Left forelimb (tissue), 1 donor: ENCODE data around the gene SLC6A3.
"Not testable (repeated sequence)": the region's sequence is repeated elsewhere in the genome, so short reads cannot be mapped to it uniquely, and the experiment has no call there.

ENCODE experiments used
- DNase-seq: peaks from one replicate; pipeline ENCODE4 v3.0.0-alpha.2; 2018; ENCODE audit warnings: low spot score

The SLC6A3 gene

DNA sequence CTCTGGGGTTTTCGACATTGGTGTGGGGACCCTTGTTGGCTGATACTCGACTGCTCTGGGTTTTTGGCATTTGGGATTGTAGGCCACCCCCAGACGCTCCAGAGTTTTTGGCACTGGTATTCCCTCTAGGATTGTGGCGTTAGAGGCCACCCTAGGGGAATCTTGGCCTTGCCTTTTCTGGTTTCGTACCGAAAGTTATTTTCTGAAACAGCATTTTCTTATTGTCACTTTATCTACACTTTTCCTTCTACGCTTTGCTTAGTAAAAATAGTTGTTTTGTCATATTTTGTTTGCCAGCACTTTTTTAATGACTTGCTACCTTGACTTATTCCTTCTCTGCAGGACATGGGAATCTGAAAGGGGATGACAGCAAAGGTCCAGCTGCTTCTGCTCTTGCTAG is 75.2 kb downstream of the SLC6A3 start:
- DNase-seq, result no peak

DNA sequence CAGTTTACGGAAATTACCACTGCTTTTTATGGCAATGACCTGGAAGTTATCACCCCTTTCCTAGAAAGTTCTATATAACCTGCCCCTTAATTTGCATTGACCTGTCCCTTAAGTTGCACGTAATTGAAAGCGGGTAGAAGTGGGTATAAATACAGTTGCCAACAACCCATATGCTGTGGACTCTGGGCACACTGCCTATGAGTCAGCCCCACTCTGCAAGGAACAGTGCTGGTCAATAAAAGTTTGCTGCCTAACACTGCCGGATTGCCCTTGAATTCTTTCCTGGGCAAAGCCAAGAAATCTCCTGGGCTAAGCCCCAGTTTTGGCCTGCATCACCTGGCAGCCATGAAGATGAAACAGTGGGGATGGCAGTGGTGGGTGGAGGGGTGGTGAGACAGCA is 76.5 kb downstream of the SLC6A3 start:
- no peak for DNase-seq

DNA sequence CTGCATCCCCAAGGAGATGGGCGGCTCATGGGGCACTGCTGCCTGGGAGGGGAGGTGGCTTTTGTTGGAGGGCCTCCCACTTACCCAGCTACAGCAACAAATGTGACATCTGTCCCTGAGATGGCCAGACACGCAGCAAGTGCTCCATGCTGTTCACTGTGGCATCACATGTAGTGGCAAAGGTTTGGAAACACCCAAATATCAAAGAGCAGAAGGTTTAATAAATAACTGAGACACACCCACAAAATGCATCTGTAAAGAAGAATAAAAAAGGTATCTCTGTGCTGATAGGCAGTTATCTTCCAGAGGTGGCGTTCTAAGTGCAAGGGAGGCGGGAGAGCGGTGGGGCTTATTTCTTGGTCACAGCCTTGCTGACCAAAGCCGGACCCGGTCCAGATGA is 77.0 kb downstream of the SLC6A3 start:
- no peak for DNase-seq

DNA sequence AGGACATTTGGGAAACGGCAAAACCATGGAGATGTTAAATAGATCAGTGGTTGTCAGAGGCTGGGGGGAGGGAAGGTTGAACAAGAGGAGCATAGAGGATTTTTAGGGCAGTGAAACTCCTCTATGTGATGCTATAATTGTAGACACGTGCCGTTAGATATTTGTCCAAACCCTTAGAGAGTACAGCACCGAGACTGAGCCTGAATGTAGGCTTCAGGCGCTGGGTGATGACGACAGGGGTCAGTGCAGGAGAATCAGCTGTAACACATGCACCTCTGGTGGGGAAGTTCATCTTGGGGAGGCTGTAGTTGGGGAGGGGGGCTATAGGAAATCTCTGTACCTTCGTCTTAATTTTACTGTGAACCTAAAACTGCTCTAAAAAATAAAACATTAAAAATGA is 78.1 kb downstream of the SLC6A3 start:
- no peak for DNase-seq

DNA sequence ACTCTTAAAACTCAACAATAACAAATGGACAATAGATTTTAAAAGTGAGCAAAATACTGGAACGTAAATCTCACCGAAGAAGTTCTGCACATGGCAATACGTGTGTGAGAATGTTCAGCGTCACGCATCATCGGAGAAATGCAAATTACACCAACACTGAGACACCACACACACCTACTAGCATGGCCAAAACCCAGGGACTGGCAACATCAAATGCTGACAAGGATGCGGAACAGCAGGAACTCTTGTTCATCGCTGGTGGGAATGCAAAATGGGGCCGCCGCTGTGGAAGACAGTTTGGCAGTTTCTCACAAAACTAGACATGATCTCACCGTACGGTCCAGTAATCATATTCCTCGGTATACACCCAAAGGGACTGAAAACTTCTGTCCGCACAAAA is 78.7 kb downstream of the SLC6A3 start:
- no peak for DNase-seq

DNA sequence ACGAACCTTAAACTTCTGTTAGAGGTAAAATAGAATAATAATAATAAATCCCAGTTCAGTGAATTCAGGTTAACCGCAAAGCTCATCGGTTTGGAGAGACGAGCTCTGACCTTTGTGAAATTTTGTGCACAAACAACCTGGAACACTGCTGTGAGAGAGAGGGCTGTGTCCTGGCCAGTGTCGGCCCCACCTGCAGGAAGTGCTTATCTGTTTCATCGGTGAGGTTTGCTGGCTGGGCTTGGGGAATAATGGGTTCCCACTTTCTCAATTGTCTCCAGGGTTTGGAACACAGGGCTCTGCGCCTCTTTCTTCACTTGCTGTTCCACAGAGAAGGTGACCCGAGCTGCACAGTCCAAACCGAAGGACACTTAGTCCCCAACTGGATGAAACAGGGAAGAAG is 81.0 kb downstream of the SLC6A3 start:
- DNase-seq, result no peak

DNA sequence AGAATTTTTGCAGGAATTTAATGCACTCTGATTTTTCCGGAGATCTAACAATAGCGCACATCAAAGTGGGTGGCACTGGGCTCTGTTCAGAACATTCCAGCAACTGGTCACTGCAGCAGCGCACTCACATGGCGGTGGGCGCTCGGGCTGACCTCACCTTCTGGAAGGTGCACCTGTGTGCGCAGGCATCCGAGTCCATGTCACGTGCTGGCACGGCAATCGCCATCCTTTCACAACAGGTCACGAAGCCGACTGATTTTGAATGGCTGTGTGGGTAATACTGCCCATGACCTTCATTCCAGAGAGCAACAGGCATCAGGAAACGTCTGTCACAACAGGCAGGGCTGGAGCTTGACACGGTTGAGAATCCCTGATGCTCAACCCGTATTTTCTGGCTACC is 81.7 kb downstream of the SLC6A3 start:
- no peak for DNase-seq

DNA sequence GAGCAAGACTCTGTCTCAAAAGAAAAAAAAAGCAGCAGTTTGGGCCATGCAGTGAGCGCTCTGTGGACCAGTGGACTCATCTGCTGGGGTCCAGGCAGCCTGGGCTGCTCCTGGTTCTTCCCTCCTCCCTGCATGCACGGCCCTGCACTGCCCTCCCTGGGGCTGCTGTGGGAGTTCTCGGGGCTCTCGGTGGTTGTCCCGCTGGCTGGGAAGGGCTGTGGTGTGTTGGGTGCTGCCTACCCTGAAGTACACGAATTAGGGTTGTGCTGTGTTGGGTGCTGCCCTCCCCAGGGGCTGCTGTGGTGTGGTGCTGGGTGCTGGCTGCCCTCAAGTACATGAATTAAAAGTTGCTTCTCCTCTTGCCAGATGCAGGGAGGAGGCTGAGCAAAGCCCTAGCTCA is 82.1 kb downstream of the SLC6A3 start:
- DNase-seq, result no peak

DNA sequence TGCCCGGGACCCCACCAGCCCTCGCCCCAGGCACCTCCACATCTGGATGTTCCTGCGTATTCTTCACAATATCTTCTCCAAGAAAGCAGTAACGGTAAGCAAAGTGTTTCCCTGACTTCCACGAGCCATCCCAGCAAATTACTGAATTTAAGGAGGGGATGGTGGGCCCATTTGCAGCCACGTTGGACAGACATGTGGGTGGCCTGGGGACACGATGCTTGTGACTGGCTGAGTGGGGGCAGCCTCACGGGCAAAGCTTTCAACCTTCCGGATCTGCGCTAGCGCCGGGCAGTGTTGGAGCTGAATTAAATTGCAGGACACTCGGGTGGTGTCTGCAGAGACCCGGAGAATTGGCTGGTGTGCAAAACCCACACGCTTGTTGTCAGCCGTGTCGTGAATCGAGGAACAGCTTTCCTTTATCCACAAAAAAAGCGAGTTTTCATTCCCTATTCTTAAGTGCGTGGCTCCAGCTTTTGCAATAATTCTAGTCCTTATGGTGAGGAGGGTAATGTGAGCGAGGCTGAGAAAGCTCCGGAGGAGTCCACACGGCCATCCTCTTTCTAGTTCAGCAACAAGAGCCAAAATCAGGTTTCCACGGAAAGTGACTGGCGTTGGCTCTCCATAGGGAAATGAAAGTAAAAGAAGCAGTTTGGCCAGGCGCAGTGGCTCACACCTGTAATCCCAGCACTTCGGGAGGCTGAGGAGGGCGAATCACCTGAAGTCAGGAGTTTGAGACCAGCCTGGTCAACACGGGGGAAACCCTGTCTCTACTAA is 82.8 kb downstream of the SLC6A3 start:
- no peak for DNase-seq

DNA sequence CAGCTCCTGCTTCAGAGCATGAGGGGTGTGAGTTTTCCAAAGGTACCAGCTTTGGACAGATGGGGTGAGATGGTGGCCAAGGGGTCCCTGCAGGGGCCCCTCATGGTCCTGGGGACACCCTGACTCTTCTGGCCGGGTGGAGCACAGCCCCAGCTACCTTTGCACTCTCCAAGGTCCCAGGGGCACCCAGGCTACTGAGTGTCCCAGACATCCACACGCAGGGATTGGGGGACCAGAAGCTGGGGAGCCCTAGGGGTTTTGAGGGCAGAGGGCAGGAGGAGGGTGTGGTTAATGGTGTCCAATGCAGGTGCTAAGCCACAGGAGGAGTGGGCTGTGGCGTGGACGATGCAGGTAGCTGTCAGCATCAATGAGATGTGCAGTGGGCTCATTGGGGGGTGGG is 84.4 kb downstream of the SLC6A3 start:
- DNase-seq, result no peak

DNA sequence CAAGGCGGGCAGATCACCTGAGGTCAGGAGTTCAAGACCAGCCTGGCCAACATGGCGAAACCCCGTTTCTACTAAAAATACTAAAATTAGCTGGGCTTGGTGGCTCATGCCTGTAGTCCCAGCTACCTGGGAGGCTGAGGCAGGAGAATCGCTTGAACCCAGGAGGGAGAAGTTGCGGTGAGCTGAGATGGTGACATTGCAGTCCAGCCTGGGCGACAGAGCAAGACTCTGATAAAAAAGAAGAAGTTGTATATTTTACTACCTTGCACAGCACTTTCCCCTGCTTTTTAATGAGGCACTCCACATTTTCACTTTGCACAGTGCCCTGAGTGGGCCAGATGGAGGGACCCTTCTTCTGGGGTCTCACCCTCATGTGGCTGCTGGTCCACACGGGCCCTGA is 84.9 kb downstream of the SLC6A3 start:
- not testable (repeated sequence) for DNase-seq

DNA sequence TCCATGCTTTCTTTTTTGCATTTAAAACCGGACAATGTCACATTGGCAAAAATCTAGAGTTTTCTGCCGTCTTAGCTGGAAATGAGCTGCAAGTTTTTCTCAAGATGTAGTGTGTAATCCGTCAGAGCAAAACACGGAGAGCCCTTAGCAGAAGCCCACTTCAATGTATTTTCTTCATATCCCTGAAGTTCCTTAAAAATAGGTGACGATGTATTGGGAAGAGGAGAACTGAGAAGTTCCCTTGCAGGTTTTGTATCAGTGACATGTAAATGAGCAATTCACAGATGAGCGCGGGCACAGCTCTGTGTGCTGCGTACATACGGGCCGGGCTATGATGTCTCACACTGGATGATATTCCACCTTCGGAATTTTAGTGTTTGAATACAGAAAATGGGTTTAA is 85.5 kb downstream of the SLC6A3 start:
- DNase-seq, result no peak

DNA sequence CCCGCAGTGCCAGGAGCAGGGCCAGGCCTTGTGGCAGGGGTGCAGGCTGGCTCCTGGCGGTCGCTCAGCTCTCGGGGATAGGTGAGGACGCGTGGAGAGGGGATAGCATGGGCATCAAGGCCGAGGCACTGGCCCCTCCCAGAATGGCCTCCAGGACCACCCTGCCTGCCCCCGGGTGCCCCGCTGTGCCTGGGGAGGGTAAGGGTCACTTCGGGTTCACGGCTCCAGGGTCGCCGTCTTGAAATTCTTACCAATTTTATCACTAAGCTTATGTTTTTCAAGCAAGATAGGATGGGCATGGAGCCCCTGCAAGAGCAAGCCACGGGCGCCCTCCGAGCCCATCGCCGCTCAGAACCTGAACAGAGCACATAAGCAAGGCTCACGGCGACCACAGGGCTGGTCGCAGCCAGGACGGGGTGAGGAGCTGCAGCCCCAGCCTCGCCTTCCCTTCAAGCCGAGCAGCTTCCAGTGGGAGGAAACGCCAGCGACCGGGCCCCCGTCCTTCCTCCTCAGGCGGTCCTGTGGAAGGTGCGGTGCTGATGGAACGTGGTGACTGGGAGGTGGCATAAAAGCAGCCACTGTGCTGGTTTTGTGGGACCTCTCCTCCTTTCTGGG is 86.1 kb downstream of the SLC6A3 start:
- DNase-seq, result no peak

DNA sequence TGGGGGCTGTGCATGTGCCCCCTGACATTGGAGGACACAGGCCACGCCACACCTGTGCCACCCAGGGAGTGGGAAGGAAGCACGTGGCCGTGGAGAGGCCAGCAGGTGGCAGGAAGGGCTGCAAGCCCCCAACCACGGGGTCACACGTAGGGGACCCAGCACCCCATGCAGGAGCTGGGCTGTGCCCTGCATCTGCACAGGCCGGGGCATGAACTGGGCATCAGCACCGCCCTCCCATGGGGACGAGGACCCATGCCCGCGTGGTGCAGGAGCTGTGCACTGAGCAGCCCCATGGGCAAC is 86.6 kb downstream of the SLC6A3 start:
- no peak for DNase-seq

DNA sequence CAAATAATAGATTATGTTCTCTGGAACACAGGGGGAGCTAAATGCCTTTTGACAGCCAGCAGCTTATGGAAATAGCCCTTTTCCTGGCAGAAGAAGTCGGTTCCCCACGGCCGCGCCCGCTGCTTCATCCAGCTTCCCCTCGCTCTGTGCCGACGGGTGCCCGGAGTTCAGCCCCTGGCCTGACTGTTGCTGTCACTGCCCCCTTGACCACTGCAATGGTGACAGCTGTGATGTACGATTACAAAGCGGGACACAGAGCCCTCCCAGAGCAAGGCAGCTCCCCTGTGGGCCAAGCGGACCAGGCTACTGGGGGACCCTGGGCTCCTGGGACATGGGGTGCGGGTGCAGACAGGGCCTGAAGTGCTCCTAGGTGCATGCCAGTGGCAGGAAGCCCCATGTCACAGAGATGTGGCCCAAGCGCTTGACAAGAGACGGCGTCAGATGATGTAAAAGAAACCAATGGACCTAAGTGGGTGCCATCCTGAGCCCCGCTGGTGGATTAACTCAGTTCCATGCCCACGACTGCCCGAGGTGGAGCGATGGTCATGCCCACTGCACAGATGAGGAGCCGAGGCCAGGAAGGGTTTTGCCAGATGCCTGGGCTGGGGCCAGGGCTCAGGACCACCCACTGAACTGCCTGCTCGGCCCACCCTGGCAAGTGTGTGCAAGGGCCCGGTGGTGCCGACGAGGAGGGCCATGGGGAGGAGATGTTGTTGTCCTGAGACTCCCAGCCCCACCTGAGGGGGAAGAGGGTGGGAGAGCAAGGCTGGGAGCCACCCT is 87.1 kb downstream of the SLC6A3 start:
- DNase-seq, result no peak

DNA sequence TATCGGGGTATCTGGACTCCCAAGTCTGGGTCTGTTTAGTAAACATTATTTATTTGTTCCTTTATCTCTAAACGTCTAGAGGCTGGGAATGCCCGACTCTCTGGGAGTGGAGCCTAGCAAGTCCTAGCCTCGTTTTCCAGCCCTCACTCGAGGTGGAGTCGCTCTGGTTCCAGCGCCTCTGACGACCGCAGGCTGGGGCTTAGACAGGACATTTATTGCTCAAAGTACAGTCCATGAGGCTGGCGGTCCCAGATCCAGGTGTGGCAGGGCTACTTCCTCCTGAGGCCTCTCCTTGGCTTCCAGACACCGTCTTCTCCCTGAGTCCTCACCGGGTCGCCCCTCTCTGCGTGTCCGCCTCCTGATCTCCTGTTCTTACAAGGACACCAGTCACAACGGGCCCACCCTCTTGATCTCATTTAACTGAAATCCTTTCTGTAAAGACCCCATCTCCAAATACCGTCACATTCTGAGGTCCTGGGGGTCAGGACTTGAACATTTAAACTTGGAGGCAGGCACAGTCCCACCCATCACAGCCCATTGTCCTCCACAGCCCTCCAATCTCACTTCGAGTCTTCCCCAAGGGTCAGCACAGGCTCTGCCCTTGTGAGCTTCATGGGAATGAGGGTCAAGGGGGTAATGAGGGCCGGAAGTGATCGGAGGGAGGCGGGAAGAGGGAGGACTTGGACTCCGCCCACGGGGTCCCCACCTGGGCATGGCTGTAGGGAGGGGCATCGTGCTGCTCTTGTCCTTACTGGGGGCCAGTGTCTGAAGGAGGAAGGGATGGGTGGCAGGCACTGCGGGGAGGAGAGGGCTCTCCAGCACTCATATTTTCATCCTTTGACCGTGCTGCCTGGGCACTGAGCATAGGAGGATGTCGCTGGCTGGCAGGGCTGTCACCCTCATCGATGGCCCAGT is 88.1 kb downstream of the SLC6A3 start:
- no peak for DNase-seq

DNA sequence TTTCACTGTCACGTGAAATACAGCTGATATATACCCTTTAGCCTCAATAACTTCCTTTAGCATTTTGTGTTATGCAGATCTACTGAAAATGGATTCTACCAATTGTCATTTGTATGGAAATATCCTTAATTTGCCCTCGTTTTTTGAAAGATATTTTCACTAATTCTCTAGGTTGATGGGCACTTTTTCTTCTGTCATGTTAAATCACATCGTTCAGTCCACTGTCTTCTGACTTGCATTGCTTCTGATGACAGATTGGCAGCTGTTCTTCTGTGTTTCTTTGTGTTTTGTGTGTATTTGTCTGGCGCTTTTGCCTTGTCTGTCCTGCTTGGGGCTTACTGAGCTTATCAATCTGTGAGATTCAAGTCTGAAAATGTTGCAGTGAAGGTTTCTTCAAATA is 90.7 kb downstream of the SLC6A3 start:
- no peak for DNase-seq

DNA sequence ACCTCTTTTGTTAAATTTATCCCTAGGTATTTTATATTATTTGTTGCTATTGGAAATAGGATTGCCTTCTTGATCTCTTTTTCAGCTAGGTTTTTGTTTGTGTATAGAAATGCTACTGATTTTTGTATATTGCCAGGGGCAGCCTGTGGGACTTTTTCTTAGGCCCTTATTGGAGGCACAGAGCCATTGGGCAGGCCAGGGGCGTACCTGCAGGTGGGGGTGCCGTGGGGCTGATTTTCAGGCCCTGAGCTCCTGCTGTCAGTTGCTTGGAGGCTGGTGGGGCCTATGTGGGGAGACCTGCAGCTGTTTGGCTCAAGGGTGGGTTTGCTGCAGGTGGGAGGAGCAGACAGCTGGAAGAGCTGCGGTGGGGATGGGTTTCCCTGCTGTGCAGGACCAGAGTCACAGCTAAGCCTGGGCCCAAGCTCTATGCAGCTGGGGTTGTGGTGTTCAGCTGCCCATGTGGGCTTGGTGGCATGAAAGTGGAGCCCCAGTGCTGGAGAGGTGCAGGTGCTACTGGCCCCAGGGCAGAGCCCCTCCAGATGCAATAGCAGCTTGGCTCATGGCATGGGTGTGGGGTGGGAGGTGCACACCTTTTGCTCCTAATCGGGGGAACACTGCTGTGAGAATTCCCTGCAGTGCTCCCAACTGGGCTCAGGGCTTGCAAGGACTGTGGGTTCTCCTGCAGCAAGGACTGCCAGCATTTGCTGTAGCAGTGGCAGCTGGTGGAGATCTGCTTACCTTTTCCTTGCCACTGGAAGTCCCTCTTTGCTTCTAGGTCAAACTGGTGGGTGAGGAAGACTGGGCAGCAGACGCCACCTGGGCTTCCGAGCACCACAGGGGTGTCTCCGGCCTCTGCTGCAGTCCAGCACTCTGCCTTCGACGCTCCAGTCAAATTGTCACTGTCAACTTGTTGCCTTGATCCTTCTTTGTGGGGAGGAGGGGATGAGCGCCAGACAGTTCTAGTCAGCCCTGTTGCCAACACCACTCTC is 92.7 kb downstream of the SLC6A3 start:
- DNase-seq, result no peak

DNA sequence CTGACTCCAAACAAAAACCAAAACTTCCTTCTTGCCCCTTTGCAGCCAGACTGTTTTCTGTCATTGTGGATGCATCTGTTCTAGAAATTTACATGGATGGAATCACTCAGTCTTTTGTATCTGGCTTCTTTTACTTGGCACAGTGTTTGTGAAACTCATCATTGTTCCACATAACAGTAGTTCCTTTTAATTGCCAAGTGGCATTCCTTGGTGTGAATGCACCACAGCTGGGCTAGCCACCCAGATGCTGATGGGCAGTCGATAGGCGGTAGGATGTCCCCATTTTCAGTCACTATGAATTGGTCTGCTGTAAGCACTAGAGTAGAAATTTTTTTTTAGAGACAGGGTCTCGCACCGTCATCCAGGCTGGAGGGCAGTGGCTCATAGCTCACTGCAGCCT is 94.1 kb downstream of the SLC6A3 start:
- DNase-seq, result no peak

DNA sequence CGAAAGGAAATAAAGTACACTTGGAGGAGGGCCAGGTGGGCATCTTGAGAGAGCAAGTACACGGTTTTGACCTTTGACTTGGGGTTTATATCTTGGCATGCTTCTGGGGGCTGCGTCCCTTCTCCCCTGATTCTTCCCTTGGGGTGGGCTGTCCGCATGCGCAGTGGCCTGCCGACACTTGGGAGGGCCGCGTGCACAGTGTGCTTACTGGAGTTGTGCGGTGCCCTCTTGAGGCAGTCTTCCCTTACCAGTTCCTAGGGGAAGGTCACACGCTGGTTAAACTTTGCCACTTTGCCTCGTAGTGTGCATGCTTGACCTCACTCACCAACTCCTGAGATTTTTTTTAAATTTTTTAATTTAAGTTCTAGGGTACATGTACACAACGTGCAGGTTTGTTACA is 96.0 kb downstream of the SLC6A3 start:
- no peak for DNase-seq

DNA sequence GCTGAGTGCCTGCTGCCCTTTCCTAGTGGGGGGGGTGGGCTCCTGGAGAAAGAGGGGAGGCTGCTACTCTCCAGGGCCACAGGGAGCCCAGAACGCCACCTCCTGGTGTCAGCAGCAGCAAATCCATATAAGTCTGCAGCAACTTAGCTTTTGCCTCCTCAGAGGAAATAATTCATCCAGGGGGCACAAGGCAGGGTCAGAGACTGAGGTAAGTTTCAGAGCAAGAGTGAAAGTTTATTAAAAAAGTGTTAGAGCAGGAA is 96.3 kb downstream of the SLC6A3 start:
- no peak for DNase-seq
